GM23338 (cell line): ENCODE measurements around the gene PLA2R1.

Source experiments
- CREB1 ChIP-seq: fragments of 250-450 bp; sonication (Bioruptor Pico); IDR thresholded peaks from 2 replicates; pipeline ENCODE4 v1.5.0; 2020; ENCODE audit warnings: low read depth, mild to moderate bottlenecking, moderate library complexity
- EZH2 ChIP-seq: fragments of 200-600 bp; sonication (generic); IDR thresholded peaks from one replicate; pipeline ENCODE4 v1.8.0; 2017; ENCODE audit warnings: antibody characterized with exemption, mild to moderate bottlenecking, low read depth; ENCODE audit not compliant: unreplicated experiment
- EZH2phosphoT487 ChIP-seq: fragments of 200-600 bp; sonication (generic); IDR thresholded peaks from one replicate; pipeline ENCODE4 v1.8.1; 2018; ENCODE audit warnings: antibody characterized with exemption; ENCODE audit not compliant: unreplicated experiment
- JUNB ChIP-seq: IDR thresholded peaks from one replicate; pipeline ENCODE4 v1.6.1; 2016; ENCODE audit warnings: antibody characterized with exemption; ENCODE audit not compliant: unreplicated experiment
- POLR2AphosphoS5 ChIP-seq: IDR thresholded peaks from 2 replicates; pipeline ENCODE4 v1.6.1; 2016; ENCODE audit warnings: antibody characterized with exemption, low read depth
- ZNF114 ChIP-seq: fragments of 250-450 bp; sonication (Bioruptor Pico); IDR thresholded peaks from 2 replicates; pipeline ENCODE4 v1.5.0; 2020; ENCODE audit warnings: mild to moderate bottlenecking, moderate library complexity
- ZNF331 ChIP-seq: fragments of 250-450 bp; sonication (Bioruptor Pico); IDR thresholded peaks from 2 replicates; pipeline ENCODE4 v1.5.0; 2020; ENCODE audit warnings: low read depth, mild to moderate bottlenecking, moderate library complexity
- TF ChIP-seq, protein P1 (sequence below): IDR thresholded peaks from one replicate; pipeline ENCODE4 v1.6.1; 2018; ENCODE audit warnings: antibody characterized with exemption; ENCODE audit not compliant: unreplicated experiment
- TF ChIP-seq, protein P2 (sequence below), 2 experiments: fragments of 200-600 bp in 1 of 2; sonication (generic) in 1 of 2; conservative IDR thresholded peaks; 2 replicates each; pipeline versions ENCODE4 v1.5.1 to v1.6.1; 2016 to 2017; ENCODE audit warnings: antibody characterized with exemption in 2 of 2, low read depth in 2 of 2, mild to moderate bottlenecking in 2 of 2, moderate library complexity in 1 of 2
- TF ChIP-seq, protein P3 (sequence below): IDR thresholded peaks from 2 replicates; pipeline ENCODE4 v1.6.1; 2016; ENCODE audit warnings: antibody characterized with exemption

DNA sequence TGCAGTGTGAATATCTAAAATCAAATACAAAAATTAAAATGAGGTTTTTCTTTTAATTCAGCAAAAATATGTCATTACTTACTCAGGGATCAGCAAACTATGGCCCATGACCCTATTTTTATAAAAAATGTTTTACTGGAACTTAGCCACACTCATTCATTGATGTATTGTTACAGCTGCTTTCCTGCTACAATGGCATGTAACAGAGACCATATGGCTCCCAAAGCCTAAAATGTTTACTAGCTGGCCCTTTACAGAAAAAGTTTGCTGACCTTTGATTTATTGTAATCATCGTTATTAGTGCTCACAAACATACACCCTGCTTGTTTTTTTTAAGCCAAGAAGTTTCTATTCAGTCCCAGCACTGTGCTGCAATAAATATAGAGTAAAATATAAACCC lies 120.3 kb downstream of the PLA2R1 start:
- TF ChIP-seq, protein P1, sequence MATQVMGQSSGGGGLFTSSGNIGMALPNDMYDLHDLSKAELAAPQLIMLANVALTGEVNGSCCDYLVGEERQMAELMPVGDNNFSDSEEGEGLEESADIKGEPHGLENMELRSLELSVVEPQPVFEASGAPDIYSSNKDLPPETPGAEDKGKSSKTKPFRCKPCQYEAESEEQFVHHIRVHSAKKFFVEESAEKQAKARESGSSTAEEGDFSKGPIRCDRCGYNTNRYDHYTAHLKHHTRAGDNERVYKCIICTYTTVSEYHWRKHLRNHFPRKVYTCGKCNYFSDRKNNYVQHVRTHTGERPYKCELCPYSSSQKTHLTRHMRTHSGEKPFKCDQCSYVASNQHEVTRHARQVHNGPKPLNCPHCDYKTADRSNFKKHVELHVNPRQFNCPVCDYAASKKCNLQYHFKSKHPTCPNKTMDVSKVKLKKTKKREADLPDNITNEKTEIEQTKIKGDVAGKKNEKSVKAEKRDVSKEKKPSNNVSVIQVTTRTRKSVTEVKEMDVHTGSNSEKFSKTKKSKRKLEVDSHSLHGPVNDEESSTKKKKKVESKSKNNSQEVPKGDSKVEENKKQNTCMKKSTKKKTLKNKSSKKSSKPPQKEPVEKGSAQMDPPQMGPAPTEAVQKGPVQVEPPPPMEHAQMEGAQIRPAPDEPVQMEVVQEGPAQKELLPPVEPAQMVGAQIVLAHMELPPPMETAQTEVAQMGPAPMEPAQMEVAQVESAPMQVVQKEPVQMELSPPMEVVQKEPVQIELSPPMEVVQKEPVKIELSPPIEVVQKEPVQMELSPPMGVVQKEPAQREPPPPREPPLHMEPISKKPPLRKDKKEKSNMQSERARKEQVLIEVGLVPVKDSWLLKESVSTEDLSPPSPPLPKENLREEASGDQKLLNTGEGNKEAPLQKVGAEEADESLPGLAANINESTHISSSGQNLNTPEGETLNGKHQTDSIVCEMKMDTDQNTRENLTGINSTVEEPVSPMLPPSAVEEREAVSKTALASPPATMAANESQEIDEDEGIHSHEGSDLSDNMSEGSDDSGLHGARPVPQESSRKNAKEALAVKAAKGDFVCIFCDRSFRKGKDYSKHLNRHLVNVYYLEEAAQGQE, result no peak
- TF ChIP-seq, protein P2, sequence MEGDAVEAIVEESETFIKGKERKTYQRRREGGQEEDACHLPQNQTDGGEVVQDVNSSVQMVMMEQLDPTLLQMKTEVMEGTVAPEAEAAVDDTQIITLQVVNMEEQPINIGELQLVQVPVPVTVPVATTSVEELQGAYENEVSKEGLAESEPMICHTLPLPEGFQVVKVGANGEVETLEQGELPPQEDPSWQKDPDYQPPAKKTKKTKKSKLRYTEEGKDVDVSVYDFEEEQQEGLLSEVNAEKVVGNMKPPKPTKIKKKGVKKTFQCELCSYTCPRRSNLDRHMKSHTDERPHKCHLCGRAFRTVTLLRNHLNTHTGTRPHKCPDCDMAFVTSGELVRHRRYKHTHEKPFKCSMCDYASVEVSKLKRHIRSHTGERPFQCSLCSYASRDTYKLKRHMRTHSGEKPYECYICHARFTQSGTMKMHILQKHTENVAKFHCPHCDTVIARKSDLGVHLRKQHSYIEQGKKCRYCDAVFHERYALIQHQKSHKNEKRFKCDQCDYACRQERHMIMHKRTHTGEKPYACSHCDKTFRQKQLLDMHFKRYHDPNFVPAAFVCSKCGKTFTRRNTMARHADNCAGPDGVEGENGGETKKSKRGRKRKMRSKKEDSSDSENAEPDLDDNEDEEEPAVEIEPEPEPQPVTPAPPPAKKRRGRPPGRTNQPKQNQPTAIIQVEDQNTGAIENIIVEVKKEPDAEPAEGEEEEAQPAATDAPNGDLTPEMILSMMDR (conservative IDR thresholded peaks at IDR 0.05; ENCODE audit: low read depth in 2 of 2), result no peak
- TF ChIP-seq EZH2phosphoT487, result no peak
- TF ChIP-seq EZH2, result no peak
- TF ChIP-seq JUNB, result no peak
- no peak for TF ChIP-seq ZNF331 (CRISPR knock-in tag)
- TF ChIP-seq CREB1 (CRISPR knock-in tag), result no peak
- TF ChIP-seq POLR2AphosphoS5, result no peak
- TF ChIP-seq, protein P3, sequence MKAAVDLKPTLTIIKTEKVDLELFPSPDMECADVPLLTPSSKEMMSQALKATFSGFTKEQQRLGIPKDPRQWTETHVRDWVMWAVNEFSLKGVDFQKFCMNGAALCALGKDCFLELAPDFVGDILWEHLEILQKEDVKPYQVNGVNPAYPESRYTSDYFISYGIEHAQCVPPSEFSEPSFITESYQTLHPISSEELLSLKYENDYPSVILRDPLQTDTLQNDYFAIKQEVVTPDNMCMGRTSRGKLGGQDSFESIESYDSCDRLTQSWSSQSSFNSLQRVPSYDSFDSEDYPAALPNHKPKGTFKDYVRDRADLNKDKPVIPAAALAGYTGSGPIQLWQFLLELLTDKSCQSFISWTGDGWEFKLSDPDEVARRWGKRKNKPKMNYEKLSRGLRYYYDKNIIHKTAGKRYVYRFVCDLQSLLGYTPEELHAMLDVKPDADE, result no peak
- TF ChIP-seq ZNF114 (CRISPR knock-in tag), result no peak
